ENCODE data around the gene OTOP2.

The OTOP2 gene

GRCh38 chr17:74928786-74929185 lies 4.7 kb downstream of the OTOP2 start:
- no peak for DNase-seq

GRCh38 chr17:74930535-74931036 lies 6.5 kb downstream of the OTOP2 start:
- no peak for DNase-seq

- DNase-seq = no peak
These were observed 11.0 kb downstream of the OTOP2 start for GRCh38 chr17:74935048-74935447.

GRCh38 chr17:74935585-74936469 lies 11.8 kb downstream of the OTOP2 start, which contains the start of gene OTOP3:
Gene OTOP3, plus strand, starts transcription at chr17:74935898. Its CDS starts 24 bp downstream, at chr17:74935922.
- DNase-seq = no peak

- DNase-seq = no peak
These were observed 12.4 kb downstream of the OTOP2 start for GRCh38 chr17:74936470-74936799.

GRCh38 chr17:74937064-74938051 lies 13.3 kb downstream of the OTOP2 start:
- DNase-seq = no peak

GRCh38 chr17:74938194-74938950 lies 14.3 kb downstream of the OTOP2 start:
- no peak for DNase-seq

- DNase-seq = no peak
These were observed 15.5 kb downstream of the OTOP2 start for GRCh38 chr17:74939534-74939933.

- no peak for DNase-seq
These were observed 17.2 kb downstream of the OTOP2 start for GRCh38 chr17:74941128-74941725.

GRCh38 chr17:74943808-74944522 lies 19.9 kb downstream of the OTOP2 start:
- no peak for DNase-seq

GRCh38 chr17:74945543-74945942 lies 21.5 kb downstream of the OTOP2 start:
- no peak for DNase-seq

GRCh38 chr17:74946641-74947040 lies 22.6 kb downstream of the OTOP2 start:
- DNase-seq = no peak

- no peak for DNase-seq
These were observed 23.1 kb downstream of the OTOP2 start for GRCh38 chr17:74947041-74947754.

GRCh38 chr17:74949455-74950115 lies 25.5 kb downstream of the OTOP2 start:
- DNase-seq = no peak

GRCh38 chr17:74950207-74950606 lies 26.1 kb downstream of the OTOP2 start:
- no peak for DNase-seq

- no peak for DNase-seq
These were observed 27.0 kb downstream of the OTOP2 start for GRCh38 chr17:74951065-74951464.

GRCh38 chr17:74951680-74952421 lies 27.8 kb downstream of the OTOP2 start:
- no peak for DNase-seq

- DNase-seq = no peak
These were observed 28.5 kb downstream of the OTOP2 start for GRCh38 chr17:74952431-74953133.
